Stomach (tissue), 9 donors: ENCODE results near the gene SYT12. TPM values are rescaled to one million over a fixed set of nuclear protein-coding genes. Genes with fewer than 3 reads are reported as not detected.

Experiments used
- DNase-seq, 2 donors: peaks; one replicate each; pipeline versions ENCODE4 v3.0.0 to v3.0.0-alpha.2; 2013 to 2019
- H3K27ac ChIP-seq, 5 donors: fragments of 200-600 bp in 4 of 5; sonication (generic) in 4 of 5; one replicate each; pipeline ENCODE4 v1.5.1; 2013 to 2019; ENCODE audit warnings: mild to moderate bottlenecking in 1 of 5, moderate library complexity in 1 of 5
- H3K27me3 ChIP-seq, 3 donors: fragments of 200-600 bp; sonication (generic); one replicate each; pipeline ENCODE4 v1.5.1; 2017 to 2019; ENCODE audit warnings: mixed run types in 1 of 3
- H3K36me3 ChIP-seq, 4 donors: fragments of 200-600 bp; sonication (generic); 1 replicate in 3 of 4; 2 replicates in 1 of 4; pipeline ENCODE4 v1.5.1; 2016 to 2019
- H3K4me1 ChIP-seq, 4 donors: fragments of 200-600 bp; sonication (generic); one replicate each; pipeline ENCODE4 v1.5.1; 2016 to 2019
- H3K4me3 ChIP-seq, 4 donors: fragments of 200-600 bp; sonication (generic) in 3 of 4; one replicate each; pipeline ENCODE4 v1.5.1; 2016 to 2019; ENCODE audit warnings: mild to moderate bottlenecking in 1 of 4
- H3K9me3 ChIP-seq, 4 donors: fragments of 200-600 bp; sonication (generic); one replicate each; pipeline ENCODE4 v1.5.1; 2016 to 2019
- EP300 ChIP-seq: sonication (generic); formaldehyde crosslinking; IDR thresholded peaks from one replicate; pipeline ENCODE4 v1.6.1; 2017; ENCODE audit warnings: antibody characterized with exemption
- POLR2A ChIP-seq, 4 donors: fragments of 450-650 bp; IDR thresholded peaks; one replicate each; pipeline ENCODE4 v1.6.1; 2016; ENCODE audit warnings: antibody characterized with exemption in 4 of 4, control low read depth in 2 of 4, mild to moderate bottlenecking in 1 of 4, moderate library complexity in 1 of 4
- POLR2AphosphoS5 ChIP-seq, 3 donors: sonication (generic); formaldehyde crosslinking; IDR thresholded peaks; one replicate each; pipeline ENCODE4 v1.6.1; 2016; ENCODE audit warnings: antibody characterized with exemption in 3 of 3
- WGBS, 5 donors: extraction: QIAGEN DNeasy Blood & Tissue Kit in 3 of 5; methylation state at CpG; one replicate each; pipeline versions ENCODE4 v1.1.5 to v1.1.7; 2013 to 2018; 5-methylcytosine and 5-hydroxymethylcytosine counted together
- intact Hi-C: fragments of 100-400 bp; cut with DNase I; formaldehyde crosslinking; loops from one replicate; pipeline ENCODE4 v1.15.1; 2023; ENCODE audit warnings: low total_unique reads
- polyA plus RNA-seq, 3 donors: library from polyadenylated mRNA; stranded (reverse); fragments of 200-250 nt; gene quantifications; one replicate each; pipeline ENCODE4 v1.2.3, GENCODE V29; 2013
- total RNA-seq, 5 donors: library from RNA; depleted of rRNA; stranded (reverse); fragments of >200 nt; gene quantifications; one replicate each; pipeline versions ENCODE4 v1.1.0 to v1.2.3, GENCODE V29; 2014 to 2016
- TF ChIP-seq, protein P1 (sequence below), 7 experiments: fragments of 450-650 bp in 4 of 7; fragments of 200-600 bp in 3 of 7; sonication (generic) in 3 of 7; IDR thresholded peaks; one replicate each; pipeline ENCODE4 v1.5.1; 2016 to 2019; ENCODE audit warnings: antibody characterized with exemption in 7 of 7, control low read depth in 2 of 7, mild to moderate bottlenecking in 1 of 7
- donor health status: healthy with polysubstance abuse.
- donor health status: Bipolar disorder and iron deficiency.
- donor health status: healthy.

The SYT12 gene
- total and polyA plus RNA-seq, 8 donors = 0.31 to 1.1 (median 0.45) TPM; not detected in 5

DNA sequence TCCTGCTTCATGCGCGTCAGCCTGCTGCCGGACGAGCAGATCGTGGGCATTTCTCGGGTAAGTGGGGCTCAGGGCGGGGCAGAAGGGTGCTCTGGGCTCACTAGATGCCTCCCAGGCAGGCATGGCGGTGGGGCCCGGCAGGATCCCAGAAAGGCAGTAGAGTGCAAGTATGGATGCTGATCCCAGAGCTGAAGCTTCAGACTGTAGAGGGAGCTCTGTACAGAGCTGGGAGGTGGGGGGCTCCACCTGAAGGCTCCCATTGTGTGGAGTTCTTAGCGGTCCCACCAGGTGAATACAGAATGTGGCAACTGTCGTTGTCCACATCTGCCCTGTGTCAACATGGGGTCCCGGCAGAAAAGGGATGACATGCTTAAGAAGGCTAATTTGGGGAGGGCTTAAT is 17.2 kb downstream of the SYT12 start:
- Histone ChIP-seq H3K4me3 (no peak overlapping the region), H3K27me3 (peaks cover 0 to 21% (median 0%) of the 10 kb centered on the region in 3 donors), H3K36me3 (no peaks in the 10 kb centered on the region), H3K27ac (no peak overlapping the region), H3K9me3 (no peaks in the 10 kb centered on the region), H3K4me1 (no peaks in the 10 kb centered on the region)
- TF ChIP-seq EP300 (no peak), POLR2AphosphoS5 (IDR thresholded peaks at IDR 0.05) (no peak), POLR2A (IDR thresholded peaks at IDR 0.05) (no peak)
- TF ChIP-seq, protein P1, sequence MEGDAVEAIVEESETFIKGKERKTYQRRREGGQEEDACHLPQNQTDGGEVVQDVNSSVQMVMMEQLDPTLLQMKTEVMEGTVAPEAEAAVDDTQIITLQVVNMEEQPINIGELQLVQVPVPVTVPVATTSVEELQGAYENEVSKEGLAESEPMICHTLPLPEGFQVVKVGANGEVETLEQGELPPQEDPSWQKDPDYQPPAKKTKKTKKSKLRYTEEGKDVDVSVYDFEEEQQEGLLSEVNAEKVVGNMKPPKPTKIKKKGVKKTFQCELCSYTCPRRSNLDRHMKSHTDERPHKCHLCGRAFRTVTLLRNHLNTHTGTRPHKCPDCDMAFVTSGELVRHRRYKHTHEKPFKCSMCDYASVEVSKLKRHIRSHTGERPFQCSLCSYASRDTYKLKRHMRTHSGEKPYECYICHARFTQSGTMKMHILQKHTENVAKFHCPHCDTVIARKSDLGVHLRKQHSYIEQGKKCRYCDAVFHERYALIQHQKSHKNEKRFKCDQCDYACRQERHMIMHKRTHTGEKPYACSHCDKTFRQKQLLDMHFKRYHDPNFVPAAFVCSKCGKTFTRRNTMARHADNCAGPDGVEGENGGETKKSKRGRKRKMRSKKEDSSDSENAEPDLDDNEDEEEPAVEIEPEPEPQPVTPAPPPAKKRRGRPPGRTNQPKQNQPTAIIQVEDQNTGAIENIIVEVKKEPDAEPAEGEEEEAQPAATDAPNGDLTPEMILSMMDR (IDR thresholded peaks at IDR 0.05) = no peak
- 69 to 80% (median 74%) methylated on average over 10 to 12 of the region's 12 CpGs for WGBS, 5 donors
- no peak for DNase-seq
- intact Hi-C loops = no loop called here

DNA sequence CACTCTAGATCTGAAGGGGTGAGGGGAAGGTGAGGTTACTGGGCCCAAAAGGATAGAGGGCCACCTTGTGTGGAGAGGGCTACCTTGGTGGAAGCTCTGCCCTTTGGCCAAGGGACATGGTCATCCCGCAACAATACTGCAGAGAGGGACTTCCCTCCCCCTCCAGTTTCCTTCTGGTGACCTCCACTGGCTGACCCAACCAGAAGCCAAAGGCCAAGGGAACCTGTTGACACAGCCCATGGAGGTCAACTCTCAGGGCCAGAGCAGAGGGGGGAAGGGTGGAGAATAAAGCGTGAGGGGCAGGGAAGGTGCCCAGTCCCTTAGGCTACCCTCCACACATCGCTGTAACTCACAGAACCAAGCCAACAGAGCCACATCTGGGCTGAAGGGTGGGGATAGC is 18.7 kb downstream of the SYT12 start:
- Histone ChIP-seq H3K4me3 (no peak overlapping the region), H3K4me1 (no peaks in the 10 kb centered on the region), H3K27ac (no peak overlapping the region), H3K27me3 (peaks cover 0 to 21% (median 0%) of the 10 kb centered on the region in 3 donors), H3K9me3 (no peaks in the 10 kb centered on the region), H3K36me3 (no peaks in the 10 kb centered on the region)
- WGBS, 5 donors = 61 to 71% (median 64%) methylated on average over 3 of the region's 3 CpGs
- TF ChIP-seq EP300 (no peak), POLR2AphosphoS5 (IDR thresholded peaks at IDR 0.05) (no peak), POLR2A (IDR thresholded peaks at IDR 0.05) (no peak)
- TF ChIP-seq, protein P1 (IDR thresholded peaks at IDR 0.05) = no peak
- no peak for DNase-seq
- intact Hi-C loops = no loop called here

DNA sequence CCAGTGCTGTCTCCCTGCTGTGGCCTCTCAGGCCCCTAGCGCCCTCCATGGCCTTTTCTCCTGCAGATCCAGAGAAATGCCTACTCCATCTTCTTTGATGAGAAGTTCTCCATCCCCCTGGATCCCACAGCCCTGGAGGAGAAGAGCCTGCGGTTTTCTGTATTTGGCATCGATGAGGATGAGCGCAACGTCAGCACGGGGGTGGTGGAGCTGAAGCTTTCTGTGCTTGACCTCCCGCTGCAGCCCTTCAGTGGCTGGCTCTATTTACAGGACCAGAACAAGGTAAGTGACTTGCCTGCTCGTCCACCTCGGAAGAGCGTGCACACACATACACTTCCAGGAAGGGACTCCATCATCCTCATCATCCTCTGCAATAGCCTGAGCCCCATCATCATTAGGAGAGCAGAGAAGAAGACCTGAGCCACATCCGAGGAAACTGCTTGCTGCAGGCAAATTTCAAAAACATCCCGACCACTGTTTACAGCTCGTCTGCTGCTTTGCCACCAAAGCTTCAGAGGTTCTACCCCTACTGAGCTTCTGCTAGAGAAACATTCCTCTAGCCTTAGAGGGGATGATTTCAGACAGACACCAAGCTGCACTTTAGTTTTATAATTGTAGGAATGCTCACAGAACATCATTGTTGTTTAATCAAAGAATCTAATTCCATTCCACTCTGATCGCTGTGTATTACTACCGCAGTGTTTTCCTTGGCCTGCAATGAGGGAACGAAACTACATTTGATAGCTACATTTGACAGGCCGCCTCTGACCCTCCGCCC is 20.8 kb downstream of the SYT12 start:
- Histone ChIP-seq H3K36me3 (no peaks in the 10 kb centered on the region), H3K4me3 (no peak overlapping the region), H3K9me3 (no peaks in the 10 kb centered on the region), H3K27ac (no peak overlapping the region), H3K27me3 (peaks cover 0 to 21% (median 0%) of the 10 kb centered on the region in 3 donors), H3K4me1 (no peaks in the 10 kb centered on the region)
- TF ChIP-seq POLR2AphosphoS5 (IDR thresholded peaks at IDR 0.05) (no peak), POLR2A (IDR thresholded peaks at IDR 0.05) (no peak), EP300 (no peak)
- TF ChIP-seq, protein P1 (IDR thresholded peaks at IDR 0.05) = no peak
- intact Hi-C loops = no loop called here
- 76 to 84% (median 81%) methylated on average over 14 to 18 of the region's 18 CpGs for WGBS, 5 donors
- no peak for DNase-seq

DNA sequence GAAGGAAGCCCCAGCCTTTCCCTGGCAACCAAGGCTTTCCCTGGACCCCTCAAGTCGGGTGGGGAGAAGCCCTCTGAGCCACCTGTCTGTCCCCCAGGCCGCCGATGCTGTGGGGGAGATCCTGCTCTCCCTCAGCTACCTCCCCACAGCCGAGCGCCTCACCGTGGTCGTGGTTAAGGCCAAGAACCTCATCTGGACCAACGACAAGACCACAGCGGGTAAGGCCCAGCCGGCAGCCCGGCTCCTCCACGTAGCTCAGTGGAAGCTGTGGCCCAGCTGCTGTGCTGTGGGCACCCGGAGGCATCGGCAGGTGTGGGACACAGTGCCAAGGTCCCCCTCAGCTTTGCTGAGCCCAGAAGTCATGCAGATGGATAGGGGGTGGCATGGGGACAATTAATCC is 21.6 kb downstream of the SYT12 start:
- WGBS, 5 donors = 59 to 76% (median 74%) methylated on average over 4 to 14 of the region's 14 CpGs
- no peak overlapping the region for H3K4me3 ChIP-seq
- intact Hi-C loops = no loop called here
- H3K4me1 ChIP-seq = no peaks in the 10 kb centered on the region
- no peak for TF ChIP-seq POLR2A (IDR thresholded peaks at IDR 0.05)
- DNase-seq = no peak
- no peaks in the 10 kb centered on the region for H3K9me3 ChIP-seq
- H3K27me3 ChIP-seq = peaks cover 0 to 16% (median 0%) of the 10 kb centered on the region in 3 donors
- no peak overlapping the region for H3K27ac ChIP-seq
- no peaks in the 10 kb centered on the region for H3K36me3 ChIP-seq

DNA sequence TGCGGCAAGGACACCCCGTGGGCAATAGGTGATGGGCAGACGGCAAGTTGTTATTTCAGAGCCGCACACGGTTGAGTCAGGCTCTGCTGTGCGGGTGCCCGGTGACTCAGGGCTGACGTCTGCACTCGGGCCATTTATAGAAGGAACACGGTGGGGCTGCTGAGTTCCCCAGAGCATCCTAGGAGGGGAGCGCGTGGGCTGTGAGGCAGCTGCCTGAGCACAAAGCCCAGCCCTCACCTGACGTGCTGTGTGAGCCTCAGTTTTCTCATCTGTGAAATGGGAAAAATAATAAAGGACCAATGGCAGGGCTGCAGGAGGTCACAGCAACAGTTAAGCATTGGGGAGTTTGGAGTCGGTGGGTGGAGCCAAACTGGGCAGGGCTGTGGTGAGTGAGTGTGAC is 22.4 kb downstream of the SYT12 start:
- H3K4me1 ChIP-seq = no peaks in the 10 kb centered on the region
- H3K36me3 ChIP-seq = no peaks in the 10 kb centered on the region
- no peak overlapping the region for H3K4me3 ChIP-seq
- H3K27me3 ChIP-seq = peaks cover 0 to 9% (median 0%) of the 10 kb centered on the region in 3 donors
- intact Hi-C loops = no loop called here
- H3K9me3 ChIP-seq = no peaks in the 10 kb centered on the region
- DNase-seq = no peak
- WGBS, 5 donors = 66 to 76% (median 69%) methylated on average over 14 of the region's 14 CpGs
- TF ChIP-seq POLR2AphosphoS5 (IDR thresholded peaks at IDR 0.05) (no peak), POLR2A (IDR thresholded peaks at IDR 0.05) (no peak), EP300 (no peak)
- TF ChIP-seq, protein P1 (IDR thresholded peaks at IDR 0.05) = no peak
- no peak overlapping the region for H3K27ac ChIP-seq
